ENCODE results near the gene E2F6. TPM values are rescaled to one million over a fixed set of nuclear protein-coding genes. Genes with fewer than 3 reads are reported as not detected.

Gene E2F6, protein sequence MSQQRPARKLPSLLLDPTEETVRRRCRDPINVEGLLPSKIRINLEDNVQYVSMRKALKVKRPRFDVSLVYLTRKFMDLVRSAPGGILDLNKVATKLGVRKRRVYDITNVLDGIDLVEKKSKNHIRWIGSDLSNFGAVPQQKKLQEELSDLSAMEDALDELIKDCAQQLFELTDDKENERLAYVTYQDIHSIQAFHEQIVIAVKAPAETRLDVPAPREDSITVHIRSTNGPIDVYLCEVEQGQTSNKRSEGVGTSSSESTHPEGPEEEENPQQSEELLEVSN
- 8.3 TPM for total RNA-seq
- polyA plus RNA-seq: 11.0 TPM
- long read RNA-seq, donor 1, partial matches to known transcripts: 0 of 2 reads
- long read RNA-seq, donor 1, other reads (novel, unspliced or antisense): 0 of 2 reads
- long read RNA-seq, donor 2, transcript E2F6-202 (7 exons, 3,218 nt): major isoform, 7 of 14 reads
- long read RNA-seq, donor 2, partial matches to known transcripts: 0 of 14 reads
- long read RNA-seq, donor 2, other reads (novel, unspliced or antisense): 0 of 14 reads
- long read RNA-seq, donor 3, partial matches to known transcripts: 0 of 5 reads
- long read RNA-seq, donor 3, other reads (novel, unspliced or antisense): 0 of 5 reads
- long read RNA-seq, donor 4: 0 reads
- long read RNA-seq, donor 5, transcript E2F6-202 (7 exons, 3,218 nt): major isoform, 5 of 5 reads
- long read RNA-seq, donor 5, partial matches to known transcripts: 0 of 5 reads
- long read RNA-seq, donor 5, other reads (novel, unspliced or antisense): 0 of 5 reads
- long read RNA-seq, donor 6, partial matches to known transcripts: 0 of 4 reads
- long read RNA-seq, donor 6, other reads (novel, unspliced or antisense): 0 of 4 reads
- long read RNA-seq, donor 7, transcript E2F6-202 (7 exons, 3,218 nt): major isoform, 5 of 9 reads
- long read RNA-seq, donor 7, partial matches to known transcripts: 0 of 9 reads
- long read RNA-seq, donor 7, other reads (novel, unspliced or antisense): 0 of 9 reads
- long read RNA-seq, donor 8, partial matches to known transcripts: 0 of 1 reads
- long read RNA-seq, donor 8, other reads (novel, unspliced or antisense): 0 of 1 reads
- long read RNA-seq, donor 9, partial matches to known transcripts: 0 of 2 reads
- long read RNA-seq, donor 9, other reads (novel, unspliced or antisense): 0 of 2 reads
- long read RNA-seq, donor 10, partial matches to known transcripts: 0 of 3 reads
- long read RNA-seq, donor 10, other reads (novel, unspliced or antisense): 0 of 3 reads

DNA sequence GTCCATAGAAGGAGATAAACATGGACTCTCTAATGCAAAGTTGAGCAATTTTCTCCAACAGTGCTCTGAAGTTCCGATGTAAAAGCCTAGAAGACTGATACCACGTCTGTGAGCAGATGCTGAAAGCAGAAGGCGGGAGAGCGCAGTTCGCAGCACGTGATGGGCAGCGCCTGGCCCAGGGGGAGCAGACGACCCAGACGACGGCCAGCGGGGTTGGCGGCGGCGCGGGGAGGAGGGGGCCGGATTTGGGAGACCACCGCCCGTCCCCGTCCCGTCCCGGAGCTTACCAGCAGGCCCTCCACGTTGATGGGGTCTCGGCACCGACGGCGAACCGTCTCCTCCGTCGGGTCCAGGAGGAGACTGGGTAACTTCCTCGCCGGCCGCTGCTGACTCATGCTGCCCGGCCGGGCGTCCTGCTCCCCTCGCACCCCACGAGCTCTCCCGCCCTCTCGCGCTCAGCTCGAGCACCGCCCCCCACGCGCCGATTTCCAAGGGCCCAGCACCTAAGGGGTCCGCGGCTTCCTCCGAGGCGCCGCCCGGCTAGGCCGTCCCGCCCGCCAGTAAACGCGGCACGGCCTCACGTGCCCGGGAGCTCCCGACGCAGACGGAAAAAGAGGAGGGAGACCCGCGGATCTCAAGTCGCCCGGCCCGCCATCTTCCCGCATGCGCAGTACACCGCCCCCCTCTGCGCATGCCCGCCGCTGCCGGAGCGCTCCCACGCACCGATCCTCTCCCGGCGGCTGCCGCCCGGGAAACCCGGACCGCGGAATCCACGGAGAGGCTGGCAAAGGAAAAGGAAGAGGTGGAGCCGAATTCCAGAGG is at the start of gene E2F6:
Gene E2F6, minus strand, starts transcription at position 677 of the 822 bp plus-strand sequence. Its CDS starts 282 bp downstream, at position 395.
- peak; percentile 29 to 84 (median 69) for DNase-seq (ENCODE audit: low read depth in 6 of 9, low spot score in 9 of 9)
- H3K27me3 ChIP-seq (ENCODE audit: control insufficient read depth in 2 of 2, insufficient read depth in 1 of 2, low read length in 1 of 2): no peaks in the 10 kb centered on the region
- under 1% methylated on average over 86 of the region's 86 CpGs for WGBS
- peak within 1 kb of the TSS; percentile 42 to 68 for H3K27ac ChIP-seq (ENCODE audit: low read depth in 1 of 2, low read length in 1 of 2)
- no peaks in the 10 kb centered on the region for H3K9me3 ChIP-seq (ENCODE audit: control insufficient read depth in 2 of 2, insufficient read depth in 1 of 2, low read length in 1 of 2)
- H3K4me3 ChIP-seq (ENCODE audit: low read length in 2 of 2): peak within 1 kb of the TSS; percentile 68 to 91
- peaks cover 6 to 17% of the 10 kb centered on the region in 2 donors for H3K4me1 ChIP-seq (ENCODE audit: control insufficient read depth in 2 of 2, insufficient read depth in 2 of 2, low read length in 2 of 2)
- H3K36me3 ChIP-seq (ENCODE audit: control insufficient read depth in 2 of 2, insufficient read depth in 2 of 2, low read length in 1 of 2): peaks cover 0 to 3% of the 10 kb centered on the region in 2 donors

DNA sequence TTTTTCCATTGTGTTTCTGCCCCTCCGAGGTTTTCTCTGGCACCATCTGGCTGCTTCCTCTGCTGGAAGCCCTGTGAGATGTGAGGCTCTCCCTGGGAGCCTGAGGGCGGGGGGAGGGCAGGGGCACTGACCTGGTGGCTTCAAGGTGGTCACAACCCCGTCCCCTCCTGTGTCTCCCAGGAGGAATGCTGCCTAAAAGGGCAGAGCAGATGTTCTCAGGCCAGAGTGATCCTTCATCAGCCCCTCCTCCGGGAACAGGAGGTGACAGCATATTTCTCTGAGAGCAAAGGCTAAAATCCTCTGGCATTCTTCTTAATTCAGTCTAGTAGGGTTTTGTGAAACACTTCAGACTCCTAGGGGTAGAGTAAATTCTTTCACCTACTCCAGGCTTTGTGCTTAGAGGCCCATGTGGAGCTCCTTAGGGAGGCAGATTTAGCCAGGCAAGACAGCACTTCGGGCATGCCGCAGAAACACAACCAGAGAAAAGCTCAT is 49.6 kb upstream of the E2F6 start:
- Histone ChIP-seq H3K27me3 (ENCODE audit: control insufficient read depth in 2 of 2, insufficient read depth in 1 of 2, low read length in 1 of 2) (peaks cover 0 to 4% of the 10 kb centered on the region in 2 donors), H3K27ac (ENCODE audit: low read depth in 1 of 2, low read length in 1 of 2) (no peak overlapping the region), H3K4me3 (ENCODE audit: low read length in 2 of 2) (no peak overlapping the region), H3K4me1 (ENCODE audit: control insufficient read depth in 2 of 2, insufficient read depth in 2 of 2, low read length in 2 of 2) (no peaks in the 10 kb centered on the region), H3K36me3 (ENCODE audit: control insufficient read depth in 2 of 2, insufficient read depth in 2 of 2, low read length in 1 of 2) (no peaks in the 10 kb centered on the region), H3K9me3 (ENCODE audit: control insufficient read depth in 2 of 2, insufficient read depth in 1 of 2, low read length in 1 of 2) (no peaks in the 10 kb centered on the region)
- no peak for DNase-seq (ENCODE audit: low read depth in 6 of 9, low spot score in 9 of 9)
- 69% methylated on average over 6 of the region's 6 CpGs for WGBS

DNA sequence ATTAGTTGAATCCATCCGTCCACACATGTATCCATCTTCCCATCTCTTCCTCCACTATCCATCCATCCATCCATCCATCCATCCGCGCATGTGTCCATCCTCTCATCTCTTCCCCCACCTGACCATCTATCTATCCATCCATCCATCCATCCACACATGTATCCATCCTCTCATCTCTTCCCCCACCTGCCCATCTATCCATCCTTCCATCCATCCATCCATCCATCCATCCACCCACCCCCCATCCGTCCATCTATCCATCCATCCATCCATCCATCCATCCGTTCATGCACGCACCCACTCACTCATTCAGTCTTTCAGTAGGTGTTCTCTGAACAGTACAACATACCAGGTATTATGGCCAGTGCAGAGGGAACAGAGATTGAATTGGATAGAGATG is 48.9 kb upstream of the E2F6 start:
- 99% methylated on average over 6 of the region's 6 CpGs for WGBS
- no peak overlapping the region for H3K27ac ChIP-seq (ENCODE audit: low read depth in 1 of 2, low read length in 1 of 2)
- H3K9me3 ChIP-seq (ENCODE audit: control insufficient read depth in 2 of 2, insufficient read depth in 1 of 2, low read length in 1 of 2): no peaks in the 10 kb centered on the region
- no peaks in the 10 kb centered on the region for H3K4me1 ChIP-seq (ENCODE audit: control insufficient read depth in 2 of 2, insufficient read depth in 2 of 2, low read length in 2 of 2)
- H3K4me3 ChIP-seq (ENCODE audit: low read length in 2 of 2): no peak overlapping the region
- H3K27me3 ChIP-seq (ENCODE audit: control insufficient read depth in 2 of 2, insufficient read depth in 1 of 2, low read length in 1 of 2): peaks cover 0 to 4% of the 10 kb centered on the region in 2 donors
- H3K36me3 ChIP-seq (ENCODE audit: control insufficient read depth in 2 of 2, insufficient read depth in 2 of 2, low read length in 1 of 2): no peaks in the 10 kb centered on the region
- no peak for DNase-seq (ENCODE audit: low read depth in 6 of 9, low spot score in 9 of 9)

DNA sequence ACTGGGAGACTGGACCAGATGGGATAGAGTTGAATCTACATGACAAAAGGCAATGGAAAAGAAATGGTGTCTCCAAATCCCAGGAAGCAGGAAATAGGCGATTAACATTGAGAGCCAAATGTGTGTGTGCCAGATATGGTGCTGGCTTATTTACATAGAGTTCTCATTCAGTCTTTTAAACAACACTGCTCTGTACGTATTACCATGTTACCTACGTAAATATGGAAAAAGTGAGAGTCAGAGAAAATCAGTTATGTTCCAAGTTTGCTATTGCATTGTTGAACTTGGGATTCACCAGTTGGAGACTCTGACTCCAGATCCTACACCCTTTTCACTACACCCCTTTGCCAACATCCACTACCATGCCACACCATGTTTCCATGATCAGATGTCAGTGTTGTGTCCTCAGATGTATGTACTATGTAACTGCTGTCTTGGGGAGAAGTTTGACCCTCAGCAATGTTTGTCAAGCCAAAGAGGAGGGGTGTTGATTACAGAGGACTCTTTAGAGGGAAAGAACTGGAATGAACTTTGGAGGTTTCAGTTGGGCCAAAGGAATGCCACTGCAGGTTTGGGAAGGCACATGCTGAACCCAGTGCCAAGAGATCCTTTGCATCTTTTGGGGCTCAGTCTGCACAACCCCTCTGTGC is 48.2 kb upstream of the E2F6 start:
- Histone ChIP-seq H3K36me3 (ENCODE audit: control insufficient read depth in 2 of 2, insufficient read depth in 2 of 2, low read length in 1 of 2) (no peaks in the 10 kb centered on the region), H3K27me3 (ENCODE audit: control insufficient read depth in 2 of 2, insufficient read depth in 1 of 2, low read length in 1 of 2) (peaks cover 0 to 4% of the 10 kb centered on the region in 2 donors), H3K4me3 (ENCODE audit: low read length in 2 of 2) (no peak overlapping the region), H3K27ac (ENCODE audit: low read depth in 1 of 2, low read length in 1 of 2) (no peak overlapping the region), H3K4me1 (ENCODE audit: control insufficient read depth in 2 of 2, insufficient read depth in 2 of 2, low read length in 2 of 2) (no peaks in the 10 kb centered on the region), H3K9me3 (ENCODE audit: control insufficient read depth in 2 of 2, insufficient read depth in 1 of 2, low read length in 1 of 2) (no peaks in the 10 kb centered on the region)
- no peak for DNase-seq (ENCODE audit: low read depth in 6 of 9, low spot score in 9 of 9)
- WGBS: 94% methylated on average over 3 of the region's 3 CpGs

DNA sequence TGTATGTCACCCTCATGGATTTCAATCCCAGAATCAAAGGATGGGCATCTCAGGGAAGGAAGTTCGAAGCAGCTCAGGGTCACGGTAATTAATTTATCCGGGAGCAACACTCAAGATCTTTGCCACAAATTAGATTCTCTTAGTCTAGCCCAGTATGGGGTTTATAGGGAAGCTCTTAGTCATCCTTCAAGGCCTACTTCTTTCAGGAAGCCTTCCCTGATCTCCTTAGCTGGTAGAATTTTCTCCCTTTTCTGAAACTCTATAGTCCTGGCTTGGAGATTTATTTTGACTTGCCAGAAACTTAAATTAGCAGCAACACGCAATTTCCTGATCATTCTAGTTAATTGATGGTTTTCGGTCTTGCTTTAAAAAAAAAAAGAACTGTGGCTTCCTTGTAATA is 47.4 kb upstream of the E2F6 start:
- H3K36me3 ChIP-seq (ENCODE audit: control insufficient read depth in 2 of 2, insufficient read depth in 2 of 2, low read length in 1 of 2): no peaks in the 10 kb centered on the region
- H3K9me3 ChIP-seq (ENCODE audit: control insufficient read depth in 2 of 2, insufficient read depth in 1 of 2, low read length in 1 of 2): no peaks in the 10 kb centered on the region
- H3K27me3 ChIP-seq (ENCODE audit: control insufficient read depth in 2 of 2, insufficient read depth in 1 of 2, low read length in 1 of 2): peaks cover 0 to 4% of the 10 kb centered on the region in 2 donors
- H3K4me1 ChIP-seq (ENCODE audit: control insufficient read depth in 2 of 2, insufficient read depth in 2 of 2, low read length in 2 of 2): no peaks in the 10 kb centered on the region
- H3K4me3 ChIP-seq (ENCODE audit: low read length in 2 of 2): no peak overlapping the region
- WGBS: 96% methylated on average over 5 of the region's 5 CpGs
- no peak overlapping the region for H3K27ac ChIP-seq (ENCODE audit: low read depth in 1 of 2, low read length in 1 of 2)
- DNase-seq (ENCODE audit: low read depth in 6 of 9, low spot score in 9 of 9): no peak

DNA sequence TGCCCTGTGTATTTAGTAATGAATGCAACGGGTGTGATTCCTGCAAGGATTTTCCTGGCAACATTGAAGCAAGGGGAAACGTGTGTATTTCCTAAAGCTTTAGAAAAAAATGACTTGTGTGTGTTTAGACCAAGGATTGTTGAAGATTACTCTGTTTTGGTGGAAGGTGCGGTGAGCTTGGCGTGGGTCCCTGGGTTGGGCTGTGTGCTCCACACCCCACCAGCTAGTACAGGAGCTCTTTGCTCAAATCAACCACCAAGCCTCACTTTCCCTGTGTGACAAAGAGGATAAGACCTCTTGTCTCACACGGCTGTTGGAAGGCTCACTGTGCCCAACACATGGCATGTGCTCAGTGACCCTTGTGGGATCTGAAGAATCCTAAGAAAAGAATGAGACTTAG is 46.5 kb upstream of the E2F6 start:
- Histone ChIP-seq H3K27ac (ENCODE audit: low read depth in 1 of 2, low read length in 1 of 2) (no peak overlapping the region), H3K36me3 (ENCODE audit: control insufficient read depth in 2 of 2, insufficient read depth in 2 of 2, low read length in 1 of 2) (no peaks in the 10 kb centered on the region), H3K4me1 (ENCODE audit: control insufficient read depth in 2 of 2, insufficient read depth in 2 of 2, low read length in 2 of 2) (no peaks in the 10 kb centered on the region), H3K27me3 (ENCODE audit: control insufficient read depth in 2 of 2, insufficient read depth in 1 of 2, low read length in 1 of 2) (peaks cover 0 to 4% of the 10 kb centered on the region in 2 donors), H3K4me3 (ENCODE audit: low read length in 2 of 2) (no peak overlapping the region), H3K9me3 (ENCODE audit: control insufficient read depth in 2 of 2, insufficient read depth in 1 of 2, low read length in 1 of 2) (no peaks in the 10 kb centered on the region)
- no peak for DNase-seq (ENCODE audit: low read depth in 6 of 9, low spot score in 9 of 9)
- WGBS: 91% methylated on average over 5 of the region's 5 CpGs

DNA sequence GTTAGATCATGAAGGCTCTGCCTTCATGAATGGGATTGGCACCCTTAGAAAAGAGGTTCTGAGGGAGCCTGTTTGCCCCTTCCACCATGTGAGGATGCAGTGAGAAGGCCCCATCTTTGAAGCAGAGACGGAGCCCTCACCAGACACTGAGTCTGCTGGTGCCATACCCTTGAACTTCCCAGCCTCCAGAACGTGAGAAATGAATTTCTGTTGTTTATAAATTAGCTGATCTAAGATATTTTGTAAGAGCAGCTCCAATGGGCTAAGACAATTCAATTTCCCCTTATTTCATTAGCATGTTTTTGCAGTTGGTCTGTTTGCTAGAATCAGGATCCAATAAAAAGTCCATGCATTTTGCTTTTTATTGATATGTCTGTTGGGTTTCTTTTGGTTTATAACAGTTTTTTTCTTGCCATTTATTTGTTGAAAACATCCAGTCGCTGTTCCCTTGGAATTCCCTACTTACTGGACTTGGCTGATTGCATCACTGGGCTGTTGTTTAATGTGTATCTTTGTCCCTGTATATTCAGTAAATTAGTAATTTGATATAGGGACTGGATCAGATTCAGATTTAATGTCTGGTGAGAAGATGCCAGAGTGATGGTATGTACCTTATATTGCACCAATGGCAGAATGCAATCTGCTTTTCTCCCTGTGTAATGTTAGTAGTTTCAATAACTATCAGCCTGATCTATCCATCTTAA is 43.8 kb upstream of the E2F6 start:
- H3K4me3 ChIP-seq (ENCODE audit: low read length in 2 of 2): no peak overlapping the region
- 90% methylated on average over 3 of the region's 3 CpGs for WGBS
- H3K36me3 ChIP-seq (ENCODE audit: control insufficient read depth in 2 of 2, insufficient read depth in 2 of 2, low read length in 1 of 2): no peaks in the 10 kb centered on the region
- no peaks in the 10 kb centered on the region for H3K9me3 ChIP-seq (ENCODE audit: control insufficient read depth in 2 of 2, insufficient read depth in 1 of 2, low read length in 1 of 2)
- H3K4me1 ChIP-seq (ENCODE audit: control insufficient read depth in 2 of 2, insufficient read depth in 2 of 2, low read length in 2 of 2): no peaks in the 10 kb centered on the region
- H3K27me3 ChIP-seq (ENCODE audit: control insufficient read depth in 2 of 2, insufficient read depth in 1 of 2, low read length in 1 of 2): peaks cover 0 to 2% of the 10 kb centered on the region in 2 donors
- no peak for DNase-seq (ENCODE audit: low read depth in 6 of 9, low spot score in 9 of 9)
- H3K27ac ChIP-seq (ENCODE audit: low read depth in 1 of 2, low read length in 1 of 2): no peak overlapping the region
